Endothelial cell of umbilical vein (primary cell): ENCODE results near the gene G3BP1. TPM values are rescaled to one million over a fixed set of nuclear protein-coding genes. Genes with fewer than 3 reads are reported as not detected.

Source experiments
- BruUV-seq: library from RNA; stranded (reverse); fragments of 400-500 nt; replicated peaks from 2 replicates; lab custom pipeline; 2021; lab: Mats Ljungman, UMichigan
- CTCF ChIA-PET: fragments of 300-600, 350-600 bp; sonication (Branson Sonifier 250); formaldehyde crosslinking; loops from one replicate; lab custom pipeline; 2021; ENCODE audit warnings: antibody characterized with exemption, inconsistent platforms; lab: Charles Lee
- POLR2A ChIA-PET: fragments of 300-600, 350-600 bp; sonication (Branson Sonifier 250); formaldehyde crosslinking; loops from one replicate; lab custom pipeline; 2021; ENCODE audit warnings: antibody characterized with exemption, inconsistent platforms; lab: Charles Lee
- DNase-seq: peaks from one replicate; pipeline ENCODE4 v3.0.0-alpha.2; 2011; ENCODE audit warnings: low read depth, low spot score
- FAIRE-seq: peaks from 2 replicates; lab custom pipeline; 2011; peaks lifted over from hg19 to GRCh38; lab: Jason Lieb, UNC
- H2AFZ ChIP-seq: 2 replicates; pipeline ENCODE4 v1.6.0; 2012; ENCODE audit warnings: low read depth, low read length, control low read depth, inconsistent platforms
- H3K27ac ChIP-seq: 2 replicates; pipeline ENCODE4 v1.5.1; 2011; ENCODE audit warnings: low read depth, mild to moderate bottlenecking, control low read depth, low read length, moderate library complexity; ENCODE audit not compliant: insufficient read depth
- H3K27me3 ChIP-seq, 2 experiments: 2 replicates each; pipeline versions ENCODE4 v1.6.0 to v1.6.1; 2011; ENCODE audit warnings: low read length in 2 of 2, mixed read lengths in 1 of 2; ENCODE audit not compliant: control insufficient read depth in 2 of 2, insufficient read depth in 2 of 2
- H3K36me3 ChIP-seq, 2 experiments: 2 replicates in 1 of 2; 3 replicates in 1 of 2; pipeline ENCODE4 v1.5.1; 2011; ENCODE audit warnings: low read length in 2 of 2, mild to moderate bottlenecking in 1 of 2, moderate library complexity in 1 of 2; ENCODE audit not compliant: control insufficient read depth in 2 of 2, insufficient read depth in 2 of 2; ENCODE audit errors: extremely low read depth in 1 of 2
- H3K4me1 ChIP-seq: 3 replicates; pipeline ENCODE4 v1.5.1; 2011; ENCODE audit warnings: mild to moderate bottlenecking, low read length; ENCODE audit not compliant: control insufficient read depth, insufficient read depth; ENCODE audit errors: extremely low read depth
- H3K4me2 ChIP-seq: 2 replicates; pipeline ENCODE4 v1.6.1; 2011; ENCODE audit warnings: low read length, control low read depth, mixed read lengths; ENCODE audit not compliant: insufficient read depth
- H3K4me3 ChIP-seq, 3 experiments: fragments of 200-600 bp in 1 of 3; sonication (generic), shearing (Covaris generic) in 1 of 3; replicated peaks in 1 of 3; 2 replicates each; pipeline ENCODE4 v1.5.1; 2011 to 2016; ENCODE audit warnings: control low read depth in 3 of 3, low read length in 3 of 3, mild to moderate bottlenecking in 2 of 3, inconsistent platforms in 1 of 3, low read depth in 1 of 3, moderate library complexity in 1 of 3; ENCODE audit not compliant: insufficient read depth in 1 of 3
- H3K79me2 ChIP-seq: 2 replicates; pipeline ENCODE4 v1.6.0; 2012; ENCODE audit warnings: low read length, inconsistent platforms; ENCODE audit not compliant: control insufficient read depth, insufficient read depth
- H3K9ac ChIP-seq: replicated peaks from 2 replicates; pipeline ENCODE3; 2011; ENCODE audit warnings: low read length, control low read depth; ENCODE audit not compliant: insufficient read depth; ENCODE audit errors: extremely low read depth
- H3K9me1 ChIP-seq: replicated peaks from 3 replicates; pipeline ENCODE4 v1.6.0; 2011; ENCODE audit warnings: mild to moderate bottlenecking, low read length; ENCODE audit not compliant: control insufficient read depth, insufficient read depth; ENCODE audit errors: extremely low read depth
- H3K9me3 ChIP-seq: replicated peaks from 2 replicates; pipeline ENCODE4 v1.5.1; 2012; ENCODE audit warnings: low read length, inconsistent platforms; ENCODE audit not compliant: control insufficient read depth, insufficient read depth
- H4K20me1 ChIP-seq: replicated peaks from 2 replicates; pipeline ENCODE3; 2011; ENCODE audit warnings: mild to moderate bottlenecking, low read length; ENCODE audit not compliant: control insufficient read depth, insufficient read depth; ENCODE audit errors: extremely low read depth
- EZH2 ChIP-seq: IDR thresholded peaks from 2 replicates; pipeline ENCODE4 v1.6.1; 2012; ENCODE audit warnings: borderline replicate concordance, low read depth, mild to moderate bottlenecking, moderate library complexity, low read length, inconsistent platforms; ENCODE audit not compliant: severe bottlenecking
- FOS ChIP-seq: IDR thresholded peaks from 2 replicates; pipeline ENCODE4 v1.6.1; 2011; ENCODE audit warnings: mild to moderate bottlenecking, low read length, moderate library complexity, borderline replicate concordance; ENCODE audit not compliant: insufficient read depth
- GATA2 ChIP-seq: IDR thresholded peaks from 2 replicates; pipeline ENCODE4 v1.7.0; 2011; ENCODE audit warnings: low read depth, mild to moderate bottlenecking, moderate library complexity, mixed read lengths, low read length; ENCODE audit not compliant: insufficient read length, insufficient read depth
- JUN ChIP-seq: IDR thresholded peaks from 2 replicates; pipeline ENCODE4 v1.6.1; 2011; ENCODE audit warnings: borderline replicate concordance, low read depth; ENCODE audit not compliant: insufficient read length, insufficient read depth
- MYC ChIP-seq: IDR thresholded peaks from one replicate; pipeline ENCODE4 v1.6.1; 2011; ENCODE audit warnings: mild to moderate bottlenecking, low read depth, low read length
- POLR2A ChIP-seq: IDR thresholded peaks from 2 replicates; pipeline ENCODE4 v1.6.1; 2012; ENCODE audit warnings: low read depth, mild to moderate bottlenecking, control low read depth, low read length
- POLR2AphosphoS5 ChIP-seq: IDR thresholded peaks from 2 replicates; pipeline ENCODE4 v1.6.1; 2012; ENCODE audit warnings: low read depth, mild to moderate bottlenecking, control low read depth, low read length, moderate library complexity; ENCODE audit not compliant: insufficient read depth
- dilution Hi-C: fragments of 300-500 bp; cut with MboI; formaldehyde crosslinking; loops from one replicate; pipeline ENCODE4 v1.15.0; 2019; ENCODE audit warnings: low sequenced_read_pairs; ENCODE audit not compliant: extremely low pct_ligation_motif_present
- intact Hi-C: fragments of 100-400 bp; cut with micrococcal nuclease; formaldehyde crosslinking; loops from one replicate; pipeline ENCODE4 v1.10.0; 2022
- polyA plus RNA-seq, 4 experiments: library from polyadenylated mRNA; depleted of rRNA in 3 of 4; stranded (reverse) in 3 of 4; unstranded in 1 of 4; fragments of >200 nt; gene quantifications; 2 replicates each; pipeline versions ENCODE4 v1.2.1 to v1.2.3, GENCODE V29; 2011 to 2012; ENCODE audit warnings: missing spikeins in 1 of 4
- total RNA-seq: library from RNA; stranded (reverse); gene quantifications from 2 replicates; pipeline ENCODE4 v1.2.3, GENCODE V29; 2021
- TF ChIP-seq, protein P1 (sequence below): IDR thresholded peaks from 2 replicates; pipeline ENCODE4 v1.6.1; 2011; ENCODE audit not compliant: insufficient read depth, insufficient read length

G3BP1 gene
- total and polyA plus RNA-seq, 2 donors (not counting 3 experiments of a cell fraction or from before 2014, with no cell fraction given), result 50.5 to 262 TPM

- DNase-seq (peak; percentile 87), FAIRE-seq (peak; percentile 97)
- Histone ChIP-seq H3K27ac (peak overlapping the region; percentile 80), H3K36me3 (no peaks in the 10 kb centered on the region), H3K27me3 (no peaks in the 10 kb centered on the region), H4K20me1 (no peaks in the 10 kb centered on the region), H3K79me2 (peaks cover 4% of the 10 kb centered on the region), H3K4me2 (peak overlapping the region; percentile 22), H3K9ac (peak overlapping the region; percentile 25), H3K9me3 (no peaks in the 10 kb centered on the region), H3K4me3 (no peak overlapping the region), H2AFZ (peak overlapping the region; percentile 5), H3K4me1 (peaks cover 43% of the 10 kb centered on the region), H3K9me1 (no peaks in the 10 kb centered on the region)
- ChIA-PET CTCF (interaction anchor here (0.6 to 3.1 kb wide), 5 partner anchors 26 to 298 kb away, joined by 4 to 23 read pairs (median 8); partner anchors contain the start of gene SLC36A1), POLR2A (no interaction called here)
- intact Hi-C loops, result loop anchor here (1.0 to 5.0 kb wide), 4 partner anchors 13 to 493 kb away; partner anchors contain the start of genes ATOX1, G3BP1 and GM2A
- dilution Hi-C loops, result no loop called here
- no TSS peak for BruUV-seq
- TF ChIP-seq JUN (peak; percentile 67), POLR2A (no peak), GATA2 (peak; percentile 43), FOS (peak; percentile 90), EZH2 (no peak), POLR2AphosphoS5 (peak; percentile 82)
These were observed 26.6 kb upstream of the G3BP1 start for GRCh38 chr5:151745071-151745705.

DNA sequence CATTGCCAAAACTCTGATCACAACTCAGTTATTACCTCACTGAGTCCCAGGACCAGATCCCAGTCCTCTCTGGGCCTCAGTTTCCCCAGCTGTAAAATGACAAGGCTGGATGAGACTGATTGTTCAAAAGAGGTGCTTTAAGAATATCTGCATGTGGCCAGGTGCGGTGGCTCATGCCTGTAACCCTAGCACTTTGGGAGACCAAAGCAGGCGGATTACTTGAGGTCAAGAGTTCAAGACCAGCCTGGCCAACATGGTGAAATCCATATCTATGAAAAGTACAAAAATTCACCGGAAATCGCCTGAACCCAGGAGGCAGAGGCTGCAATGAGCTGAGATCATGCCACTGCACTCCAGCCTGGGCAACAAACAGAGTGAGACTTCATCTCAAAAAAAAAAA lies 21.6 kb upstream of the G3BP1 start:
- intact Hi-C loops, result no loop called here
- peaks cover 21% of the 10 kb centered on the region for H3K79me2 ChIP-seq
- POLR2A ChIA-PET, result no interaction called here
- no TSS peak for BruUV-seq
- DNase-seq, result no peak
- H2AFZ ChIP-seq, result no peak overlapping the region
- H3K36me3 ChIP-seq, result no peaks in the 10 kb centered on the region
- no peaks in the 10 kb centered on the region for H3K27me3 ChIP-seq
- H3K4me3 ChIP-seq, result no peak overlapping the region
- no peaks in the 10 kb centered on the region for H3K9me1 ChIP-seq
- no peak overlapping the region for H3K9ac ChIP-seq
- no peak for FAIRE-seq
- H3K9me3 ChIP-seq, result no peaks in the 10 kb centered on the region
- CTCF ChIA-PET, result interaction anchor here (0.8 to 2.1 kb wide), 3 partner anchors 21 to 91 kb away, joined by 4 to 8 read pairs (median 7); partner anchors contain the start of gene G3BP1
- H3K4me2 ChIP-seq, result no peak overlapping the region
- TF ChIP-seq POLR2A (no peak), FOS (no peak), MYC (no peak), EZH2 (no peak), GATA2 (no peak), POLR2AphosphoS5 (no peak)
- TF ChIP-seq, protein P1, sequence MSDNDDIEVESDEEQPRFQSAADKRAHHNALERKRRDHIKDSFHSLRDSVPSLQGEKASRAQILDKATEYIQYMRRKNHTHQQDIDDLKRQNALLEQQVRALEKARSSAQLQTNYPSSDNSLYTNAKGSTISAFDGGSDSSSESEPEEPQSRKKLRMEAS, result no peak
- H3K27ac ChIP-seq, result no peak overlapping the region
- dilution Hi-C loops, result no loop called here
- H3K4me1 ChIP-seq, result peaks cover 16% of the 10 kb centered on the region
- H4K20me1 ChIP-seq, result no peaks in the 10 kb centered on the region
